ENCODE data around the gene GDF2.

GDF2 gene

DNA sequence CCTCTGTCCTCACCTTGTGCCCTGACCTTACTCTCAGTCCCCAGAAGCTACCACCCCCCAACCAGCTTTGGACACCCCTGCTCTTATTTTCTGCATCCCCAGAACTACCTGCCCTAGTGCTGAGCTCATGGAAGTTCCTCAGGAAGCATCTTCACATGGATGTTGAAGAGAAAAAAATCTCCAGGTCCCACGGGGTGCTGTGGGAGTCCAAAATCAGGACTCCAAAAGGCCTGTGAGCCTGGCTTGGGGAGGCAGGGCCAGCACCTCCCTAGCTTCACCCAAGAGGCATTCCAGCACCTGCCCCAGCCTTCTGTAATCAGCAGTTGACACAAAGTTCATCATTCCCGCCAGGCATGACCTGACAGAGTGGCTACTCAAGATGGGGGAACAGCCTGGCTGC, 43.0 kb upstream of the GDF2 start:
- H3K27ac ChIP-seq, result no peak overlapping the region
- no peak for DNase-seq (ENCODE audit: low spot score)
- POLR2A ChIA-PET (ENCODE audit: low non-redundant PET), result no interaction called here
- TF ChIP-seq, protein P1, sequence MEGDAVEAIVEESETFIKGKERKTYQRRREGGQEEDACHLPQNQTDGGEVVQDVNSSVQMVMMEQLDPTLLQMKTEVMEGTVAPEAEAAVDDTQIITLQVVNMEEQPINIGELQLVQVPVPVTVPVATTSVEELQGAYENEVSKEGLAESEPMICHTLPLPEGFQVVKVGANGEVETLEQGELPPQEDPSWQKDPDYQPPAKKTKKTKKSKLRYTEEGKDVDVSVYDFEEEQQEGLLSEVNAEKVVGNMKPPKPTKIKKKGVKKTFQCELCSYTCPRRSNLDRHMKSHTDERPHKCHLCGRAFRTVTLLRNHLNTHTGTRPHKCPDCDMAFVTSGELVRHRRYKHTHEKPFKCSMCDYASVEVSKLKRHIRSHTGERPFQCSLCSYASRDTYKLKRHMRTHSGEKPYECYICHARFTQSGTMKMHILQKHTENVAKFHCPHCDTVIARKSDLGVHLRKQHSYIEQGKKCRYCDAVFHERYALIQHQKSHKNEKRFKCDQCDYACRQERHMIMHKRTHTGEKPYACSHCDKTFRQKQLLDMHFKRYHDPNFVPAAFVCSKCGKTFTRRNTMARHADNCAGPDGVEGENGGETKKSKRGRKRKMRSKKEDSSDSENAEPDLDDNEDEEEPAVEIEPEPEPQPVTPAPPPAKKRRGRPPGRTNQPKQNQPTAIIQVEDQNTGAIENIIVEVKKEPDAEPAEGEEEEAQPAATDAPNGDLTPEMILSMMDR (conservative IDR thresholded peaks at IDR 0.05; ENCODE audit: low read depth), result no peak
- CTCF ChIA-PET, result interaction anchor here (0.6 kb wide), 1 partner anchor 23 kb away, joined by 4 read pairs; no protein-coding TSS in a partner anchor

DNA sequence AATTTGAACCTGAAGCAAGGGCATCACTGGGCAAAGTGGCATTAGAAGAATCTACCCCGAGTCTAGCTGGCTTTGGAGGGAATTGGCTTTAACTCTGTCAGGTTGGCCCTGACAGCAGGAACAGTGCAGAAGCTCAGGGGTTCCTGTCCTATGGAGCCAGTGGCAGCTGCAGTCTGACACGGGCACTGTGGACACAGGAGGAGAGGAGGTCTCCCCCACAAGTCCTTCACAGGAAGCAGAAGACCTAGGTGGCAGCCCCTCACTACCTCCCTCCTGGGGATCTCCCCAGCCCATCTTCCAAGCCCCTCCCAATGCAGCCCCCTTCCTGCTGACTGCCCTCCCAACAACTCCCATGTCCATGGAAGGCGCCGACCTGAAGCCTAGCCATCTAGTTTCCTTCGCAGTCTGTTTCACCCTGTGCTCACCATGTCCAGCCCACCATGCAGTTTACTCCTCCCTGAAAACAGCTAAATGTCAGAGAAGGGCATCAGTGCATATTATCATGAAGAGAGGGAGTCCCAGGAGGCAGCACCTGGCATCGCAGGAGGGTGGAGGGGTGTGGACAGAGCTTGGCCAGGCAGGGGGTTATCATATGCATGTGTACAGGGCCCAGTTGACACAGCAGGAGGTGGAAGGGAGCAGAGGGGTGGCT, 40.1 kb upstream of the GDF2 start:
- TF ChIP-seq, protein P1 (conservative IDR thresholded peaks at IDR 0.05; ENCODE audit: low read depth), result no peak
- ChIA-PET CTCF (no interaction called here), POLR2A (ENCODE audit: low non-redundant PET) (no interaction called here)
- no peak for DNase-seq (ENCODE audit: low spot score)
- no peak overlapping the region for H3K27ac ChIP-seq

DNA sequence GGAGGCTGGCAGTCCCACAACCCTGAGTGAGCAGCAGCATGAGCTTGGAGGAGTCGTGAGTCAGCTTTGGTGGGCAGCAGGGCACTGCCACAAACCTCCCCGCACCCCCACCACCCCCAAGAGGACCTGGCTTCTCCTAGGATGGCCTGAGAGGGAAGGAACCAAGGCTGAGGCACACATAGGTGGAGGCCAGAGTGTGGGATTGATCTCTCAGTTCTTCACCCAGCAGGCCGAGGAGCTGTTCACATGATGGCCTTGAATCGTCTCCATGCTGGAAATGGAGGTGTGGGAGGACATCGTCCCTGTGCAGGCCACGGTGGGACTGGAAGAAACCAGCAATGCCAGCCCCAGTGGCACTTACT, 39.6 kb upstream of the GDF2 start:
- TF ChIP-seq, protein P1 (conservative IDR thresholded peaks at IDR 0.05; ENCODE audit: low read depth), result no peak
- CTCF ChIA-PET, result no interaction called here
- POLR2A ChIA-PET (ENCODE audit: low non-redundant PET), result no interaction called here
- no peak for DNase-seq (ENCODE audit: low spot score)
- H3K27ac ChIP-seq, result no peak overlapping the region

DNA sequence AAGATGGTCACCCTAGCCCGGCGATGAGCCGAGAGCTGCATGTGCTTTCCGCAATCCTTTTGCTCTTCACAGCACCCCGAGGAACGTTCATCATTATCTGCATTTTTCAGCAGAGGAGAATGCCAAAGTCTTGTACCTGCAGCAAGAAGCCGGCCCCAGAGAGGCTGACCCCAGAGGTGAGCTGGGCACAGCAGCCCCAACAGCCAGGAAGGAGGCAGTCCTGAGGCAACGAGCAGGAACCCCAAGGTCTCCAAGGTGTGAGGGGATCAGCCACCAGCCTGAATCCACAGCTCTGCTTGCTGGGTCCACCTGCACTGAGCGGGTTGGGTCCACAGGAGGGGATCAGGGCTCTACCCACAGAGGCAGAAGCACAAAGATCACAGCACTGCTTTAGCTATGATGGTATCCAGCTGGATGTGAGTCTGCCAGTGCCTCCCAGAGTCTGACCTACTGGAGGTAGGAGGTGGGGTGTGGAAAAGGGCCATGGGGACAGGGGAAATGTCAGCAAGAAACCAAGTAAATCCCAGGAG, 39.1 kb upstream of the GDF2 start:
- no peak overlapping the region for H3K27ac ChIP-seq
- no peak for DNase-seq (ENCODE audit: low spot score)
- CTCF ChIA-PET, result no interaction called here
- POLR2A ChIA-PET (ENCODE audit: low non-redundant PET), result no interaction called here
- TF ChIP-seq, protein P1 (conservative IDR thresholded peaks at IDR 0.05; ENCODE audit: low read depth), result no peak

DNA sequence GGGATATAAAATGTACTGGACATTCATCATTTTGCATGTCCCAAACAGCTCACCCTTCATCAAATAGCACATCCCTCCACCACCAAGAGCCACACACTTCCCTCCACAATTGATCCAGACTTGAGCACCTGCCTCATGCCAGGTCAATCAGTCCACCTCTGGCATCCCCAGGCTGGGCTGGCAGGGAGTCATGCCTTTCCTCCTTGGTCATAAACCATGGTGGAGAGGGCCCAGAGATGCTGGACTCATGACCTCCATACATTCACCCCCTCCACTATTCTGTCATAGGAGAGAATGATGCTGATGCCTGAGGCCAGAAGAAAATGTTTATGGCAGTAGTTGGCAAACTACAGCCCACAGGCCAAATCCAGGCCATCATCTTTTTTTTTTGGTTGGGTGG, 38.4 kb upstream of the GDF2 start:
- TF ChIP-seq, protein P1 (conservative IDR thresholded peaks at IDR 0.05; ENCODE audit: low read depth), result no peak
- ChIA-PET CTCF (no interaction called here), POLR2A (ENCODE audit: low non-redundant PET) (no interaction called here)
- H3K27ac ChIP-seq, result no peak overlapping the region
- no peak for DNase-seq (ENCODE audit: low spot score)

DNA sequence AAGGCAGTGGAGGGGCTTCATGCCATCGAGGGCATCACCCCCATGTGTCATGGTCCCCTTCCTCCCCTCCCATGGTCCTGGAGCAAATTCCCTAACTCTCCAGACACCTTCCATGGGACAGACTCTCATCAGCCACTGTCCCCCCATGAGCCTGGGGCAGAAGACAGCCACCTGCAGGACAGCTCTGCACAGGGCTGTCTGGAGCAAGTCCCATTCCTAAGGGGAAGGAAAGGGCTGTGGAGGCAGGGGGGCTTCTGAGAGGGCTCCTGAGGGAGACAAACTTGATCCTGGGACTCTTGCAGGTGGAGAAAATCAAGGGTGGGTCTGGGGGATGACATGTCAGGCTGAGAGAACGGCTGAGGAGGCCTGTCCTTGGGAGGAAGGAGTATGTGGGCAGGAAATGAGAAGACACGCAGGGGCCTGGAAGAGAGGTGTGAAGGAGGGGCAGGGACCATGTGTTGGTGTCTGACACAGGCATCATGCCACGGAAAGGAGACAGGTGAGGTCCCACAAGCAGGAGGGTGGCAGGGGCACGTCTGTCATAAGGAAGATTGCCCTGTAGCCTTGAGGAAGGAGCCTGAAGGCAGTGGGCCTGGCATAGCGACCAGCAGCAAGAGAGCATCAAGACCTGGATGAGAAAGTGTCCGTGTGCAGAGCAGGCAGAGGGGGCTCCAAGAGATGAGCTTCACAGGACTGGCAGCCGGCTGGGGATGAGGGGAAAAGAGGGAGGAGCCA, 36.7 kb upstream of the GDF2 start:
- TF ChIP-seq, protein P1 (conservative IDR thresholded peaks at IDR 0.05; ENCODE audit: low read depth), result no peak
- DNase-seq (ENCODE audit: low spot score), result no peak
- ChIA-PET POLR2A (ENCODE audit: low non-redundant PET) (no interaction called here), CTCF (interaction anchor here (0.6 kb wide), 1 partner anchor 69 kb away, joined by 3 read pairs; no protein-coding TSS in a partner anchor)
- no peak overlapping the region for H3K27ac ChIP-seq
